T-helper 1 cell treated with Interleukin-12 subunit alpha and Interleukin-12 subunit beta and Interleukin-4 antibody, amounts not matched to agents 30 μg/mL and 1 μg/mL, for 36 hours (primary cell): Measurements from ENCODE around the gene RHOG.
A peak's percentile ranks its signal among the peaks of the same experiment; 100 is the strongest.

ENCODE experiments used
- H3K27ac Mint-ChIP-seq: one replicate; pipeline ENCODE4 v1.8.0; 2021; ENCODE audit warnings: mild to moderate bottlenecking, mixed read lengths
- H3K27me3 Mint-ChIP-seq: one replicate; pipeline ENCODE4 v1.8.0; 2021; ENCODE audit warnings: low read depth, mixed read lengths
- H3K36me3 Mint-ChIP-seq: one replicate; pipeline ENCODE4 v1.8.0; 2021; ENCODE audit warnings: low read depth, mixed read lengths
- H3K4me1 Mint-ChIP-seq: one replicate; pipeline ENCODE4 v1.8.0; 2021; ENCODE audit warnings: low read depth, mixed read lengths
- H3K4me3 Mint-ChIP-seq: one replicate; pipeline ENCODE4 v1.8.0; 2021; ENCODE audit warnings: mild to moderate bottlenecking, moderate library complexity, mixed read lengths
- H3K9me3 Mint-ChIP-seq: one replicate; pipeline ENCODE4 v1.8.0; 2021; ENCODE audit warnings: mixed read lengths

Gene RHOG

DNA sequence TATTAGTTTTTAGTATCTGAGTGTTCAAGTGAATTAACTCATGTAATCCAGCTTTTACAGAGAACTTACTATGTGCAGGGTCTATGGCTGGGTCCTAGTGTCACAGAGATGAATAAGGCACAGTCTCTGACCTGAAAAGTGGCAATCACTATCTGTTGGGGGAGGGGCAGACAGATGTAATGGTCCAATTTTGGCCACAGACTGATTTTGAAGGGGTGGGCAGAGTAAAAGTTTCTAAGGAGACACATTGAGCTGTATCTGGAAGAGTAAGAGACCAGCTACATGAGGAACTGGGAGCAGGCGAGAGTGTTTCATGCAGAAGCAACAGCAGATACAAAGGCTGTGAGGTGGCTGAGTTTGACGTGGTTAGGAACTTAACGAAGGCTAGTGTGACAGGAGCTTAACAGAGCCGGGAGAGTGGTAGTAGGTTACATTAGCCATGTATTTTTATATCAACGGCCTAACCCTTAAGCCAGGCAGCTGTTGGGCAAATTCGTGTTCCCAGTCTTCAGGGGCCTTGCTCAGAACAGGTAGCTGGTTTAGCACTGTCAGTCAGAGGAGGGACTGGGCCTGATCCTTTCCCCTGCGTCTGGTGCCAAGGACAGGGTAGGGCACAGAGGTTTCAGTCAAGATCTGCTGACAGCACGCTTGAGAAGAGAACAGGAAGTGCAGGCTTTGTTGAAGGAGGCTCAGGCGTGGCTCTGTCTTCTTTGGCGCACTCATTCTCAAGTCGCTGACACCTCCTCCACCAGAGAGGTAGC lies 13.3 kb upstream of the RHOG start:
- Mint-ChIP-seq H3K9me3 (no peaks in the 10 kb centered on the region), H3K4me3 (peak overlapping the region; percentile 86), H3K27ac (peak overlapping the region; percentile 97), H3K4me1 (peaks cover 53% of the 10 kb centered on the region), H3K27me3 (peaks cover 1% of the 10 kb centered on the region), H3K36me3 (peaks cover 3% of the 10 kb centered on the region)

DNA sequence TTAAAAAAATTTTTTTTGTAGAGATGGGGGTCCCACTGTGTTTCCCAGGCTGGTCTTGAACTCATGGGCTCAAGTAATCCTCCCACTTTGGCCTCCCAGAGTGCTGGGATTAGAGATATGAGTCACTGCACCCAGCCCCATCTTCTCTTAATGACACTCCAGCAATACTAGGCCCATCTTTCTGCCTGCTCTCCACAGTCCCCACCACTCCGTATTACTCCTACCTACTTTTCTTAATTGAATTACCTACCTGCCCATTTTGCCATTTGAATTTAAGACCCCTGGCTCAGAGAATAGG lies 12.7 kb upstream of the RHOG start:
- Mint-ChIP-seq H3K27ac (peak overlapping the region; percentile 97), H3K27me3 (peaks cover 3% of the 10 kb centered on the region), H3K9me3 (no peaks in the 10 kb centered on the region), H3K4me3 (peak overlapping the region; percentile 86), H3K36me3 (peaks cover 3% of the 10 kb centered on the region), H3K4me1 (peaks cover 52% of the 10 kb centered on the region)

DNA sequence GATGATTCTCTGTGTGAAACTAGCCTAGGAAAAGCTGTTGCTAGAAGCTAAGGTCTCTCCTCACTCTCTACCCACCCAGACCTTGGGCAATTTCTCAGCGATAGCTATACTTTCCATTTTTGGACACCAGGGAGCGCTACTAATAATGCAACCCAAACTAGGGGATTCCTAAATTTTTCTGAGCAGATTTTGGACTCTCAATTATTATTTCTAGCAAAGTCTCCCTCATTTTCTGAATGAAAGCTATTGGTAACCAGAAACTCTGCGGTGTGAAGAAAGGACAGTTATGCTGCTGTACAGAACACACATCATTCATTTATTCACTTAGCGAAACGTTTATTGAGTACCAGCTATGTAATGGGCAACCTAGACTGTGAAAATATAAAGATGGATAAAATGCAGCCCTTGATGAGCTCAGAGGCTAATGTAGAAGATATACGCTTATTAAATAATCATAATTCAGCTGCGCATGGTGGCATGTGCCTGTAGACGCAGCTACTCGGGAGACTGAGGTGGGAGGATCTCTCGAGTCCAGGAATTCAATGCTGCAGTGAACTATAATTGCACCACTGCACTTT lies 8.6 kb upstream of the RHOG start:
- Mint-ChIP-seq H3K36me3 (no peaks in the 10 kb centered on the region), H3K4me3 (no peak overlapping the region), H3K27ac (no peak overlapping the region), H3K4me1 (peaks cover 42% of the 10 kb centered on the region), H3K9me3 (no peaks in the 10 kb centered on the region), H3K27me3 (peaks cover 3% of the 10 kb centered on the region)

DNA sequence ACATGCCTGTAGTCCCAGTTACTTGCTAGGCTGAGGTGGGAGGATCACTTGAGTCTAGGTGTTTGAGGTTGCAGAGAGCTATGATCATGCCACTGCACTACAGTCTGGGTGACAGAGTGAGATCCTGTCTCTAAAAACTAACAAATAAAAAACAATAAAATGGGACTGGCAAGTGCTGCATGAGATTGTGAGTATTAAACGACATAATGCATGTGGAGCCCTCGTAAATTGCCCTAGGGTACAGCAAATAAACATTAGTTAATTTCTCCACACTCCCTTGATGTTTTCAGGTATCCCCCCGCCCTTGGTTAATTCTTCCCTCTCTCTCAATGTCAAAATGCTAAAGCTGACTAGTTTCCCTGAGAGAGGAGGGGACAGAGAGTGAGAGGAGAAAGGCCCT lies 4.9 kb upstream of the RHOG start:
- Mint-ChIP-seq H3K4me1 (peaks cover 31% of the 10 kb centered on the region), H3K27ac (no peak overlapping the region), H3K27me3 (peaks cover 3% of the 10 kb centered on the region), H3K36me3 (no peaks in the 10 kb centered on the region), H3K9me3 (no peaks in the 10 kb centered on the region), H3K4me3 (no peak overlapping the region)

DNA sequence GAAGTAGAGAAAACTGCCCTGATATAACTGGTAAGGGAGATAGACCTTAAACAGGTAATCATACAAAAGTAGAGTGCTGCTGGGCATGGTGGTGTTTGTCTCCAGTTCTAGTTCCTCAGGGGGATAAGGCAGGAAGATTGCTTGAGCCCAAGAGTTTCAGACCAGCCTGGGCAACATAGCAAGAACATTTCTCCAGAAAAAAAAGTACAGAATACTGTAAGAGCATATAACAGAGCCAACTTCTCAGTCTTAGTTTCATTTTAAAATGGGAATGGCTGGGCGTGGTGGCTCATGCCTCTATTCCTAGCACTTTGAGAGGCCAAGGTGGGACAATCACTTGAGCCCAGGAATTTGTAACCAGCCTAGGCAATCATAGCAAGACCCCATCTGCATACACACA lies 4.5 kb upstream of the RHOG start:
- Mint-ChIP-seq H3K4me3 (no peak overlapping the region), H3K27ac (no peak overlapping the region), H3K36me3 (no peaks in the 10 kb centered on the region), H3K4me1 (peaks cover 31% of the 10 kb centered on the region), H3K9me3 (no peaks in the 10 kb centered on the region), H3K27me3 (peaks cover 3% of the 10 kb centered on the region)

DNA sequence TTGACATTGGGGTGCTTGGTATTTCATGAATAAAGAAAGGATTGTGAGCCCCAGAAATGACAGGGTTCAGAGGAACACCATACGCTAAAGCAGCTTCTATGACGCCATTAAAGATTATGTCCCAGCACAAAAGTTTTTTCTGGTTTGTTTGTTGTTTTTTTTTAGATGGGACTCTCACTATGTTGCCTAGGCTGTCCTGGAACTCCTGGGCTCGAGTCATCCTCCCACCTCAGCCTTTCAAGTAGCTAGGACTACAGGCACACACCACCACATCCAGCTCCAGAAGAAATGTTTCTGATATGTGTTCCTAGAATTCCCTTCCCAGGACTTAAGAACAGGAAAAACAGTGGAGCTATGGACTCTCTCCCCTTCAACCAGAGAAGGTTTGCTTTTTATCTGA lies 2.6 kb upstream of the RHOG start:
- Mint-ChIP-seq H3K36me3 (peaks cover 15% of the 10 kb centered on the region), H3K4me3 (no peak overlapping the region), H3K9me3 (no peaks in the 10 kb centered on the region), H3K4me1 (peaks cover 37% of the 10 kb centered on the region), H3K27ac (peak overlapping the region; percentile 49), H3K27me3 (no peaks in the 10 kb centered on the region)

DNA sequence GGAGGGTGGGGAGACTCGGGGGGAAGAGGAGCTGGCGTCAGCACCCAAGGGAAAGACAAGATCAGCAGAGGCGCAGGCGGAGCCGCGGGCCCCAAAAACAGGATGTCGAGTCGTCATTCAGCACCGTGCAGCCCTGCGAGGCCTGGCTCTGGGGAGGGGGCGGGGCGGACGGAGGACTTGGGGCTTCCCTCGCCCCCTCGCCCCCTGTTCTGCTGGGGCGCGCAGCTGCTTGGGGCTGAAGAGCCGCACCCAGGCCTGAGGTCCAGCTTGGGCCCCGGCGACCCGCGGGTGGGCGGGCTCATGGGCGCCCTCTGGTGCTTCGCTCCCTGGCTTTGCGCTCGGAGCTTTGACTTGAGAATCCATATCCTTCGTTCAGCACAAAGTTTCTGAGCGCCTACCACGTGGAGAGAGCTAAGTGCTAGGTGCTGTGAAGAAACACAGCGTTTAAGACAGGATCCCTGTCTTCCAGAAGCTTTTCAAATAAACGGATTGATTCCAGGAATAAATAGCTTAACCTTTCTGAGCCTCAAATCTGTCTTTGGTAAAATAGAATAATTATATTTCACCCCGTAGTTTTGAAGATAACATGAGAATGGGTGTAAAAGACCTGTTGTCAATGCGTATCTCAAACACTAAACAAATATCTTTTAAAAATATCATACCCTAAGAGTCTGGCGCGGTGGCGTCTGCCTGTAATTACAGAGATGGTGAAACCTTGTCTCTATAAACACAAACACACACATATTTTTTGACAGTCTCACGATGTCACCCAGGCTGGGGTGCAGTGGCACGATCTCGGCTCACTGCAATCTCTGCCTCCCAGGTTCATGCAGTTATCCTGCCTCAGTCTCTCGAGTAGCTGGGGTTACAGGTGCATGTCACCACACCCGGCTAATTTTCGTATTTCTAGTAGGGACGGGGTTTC lies 929 bp upstream of the RHOG start:
- peak overlapping the region; percentile 81 for H3K4me3 Mint-ChIP-seq
- peaks cover 51% of the 10 kb centered on the region for H3K4me1 Mint-ChIP-seq
- H3K27ac Mint-ChIP-seq: peak overlapping the region; percentile 96

DNA sequence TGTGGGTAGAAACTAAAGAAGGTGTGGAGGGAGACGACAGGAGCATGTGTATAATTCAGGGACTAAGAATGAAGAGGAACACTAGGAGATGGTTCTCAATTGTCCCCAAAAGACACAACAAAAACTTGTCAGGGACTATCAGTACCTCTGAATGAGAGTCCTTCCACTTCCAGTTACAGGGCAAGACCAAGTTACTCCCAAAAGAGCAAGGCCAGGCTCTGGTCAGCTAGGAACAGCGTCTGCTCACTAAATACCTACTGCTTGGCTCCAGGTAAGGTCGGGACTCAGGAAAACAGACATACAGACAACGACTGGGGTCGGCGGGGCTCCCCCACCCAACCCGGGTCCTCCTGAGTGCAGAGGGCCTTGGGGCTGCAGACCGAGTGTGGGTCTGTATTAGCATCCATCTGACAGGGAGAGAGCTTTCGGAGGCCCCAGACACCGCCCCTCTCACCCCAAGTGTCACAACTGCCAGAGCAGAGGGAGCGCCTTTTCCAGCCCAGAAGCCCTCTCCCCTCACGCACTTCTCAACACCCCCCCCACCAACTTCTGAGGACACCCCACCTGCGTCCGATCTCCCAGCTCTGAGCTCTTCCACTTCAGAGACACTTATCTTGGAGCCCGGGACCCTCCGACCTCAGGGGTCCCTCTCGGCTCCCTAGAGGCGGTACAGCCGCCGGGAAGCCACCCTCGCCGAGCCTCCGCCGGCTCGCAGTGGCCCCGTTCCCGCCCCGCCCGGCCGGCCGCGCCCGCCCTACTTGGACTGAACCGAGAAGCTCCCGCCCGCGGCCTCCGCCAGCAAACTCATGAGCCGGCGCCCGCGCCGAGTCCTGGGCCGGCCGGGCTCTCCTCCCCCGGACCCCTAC lies 522 bp downstream of the RHOG start:
- no peaks in the 10 kb centered on the region for H3K27me3 Mint-ChIP-seq
- H3K4me1 Mint-ChIP-seq: peaks cover 52% of the 10 kb centered on the region
- H3K27ac Mint-ChIP-seq: peak overlapping the region; percentile 89
- H3K36me3 Mint-ChIP-seq: peaks cover 26% of the 10 kb centered on the region
- peak overlapping the region; percentile 89 for H3K4me3 Mint-ChIP-seq
- H3K9me3 Mint-ChIP-seq: no peaks in the 10 kb centered on the region

More for the DNA sequence above, 929 bp upstream of the RHOG start:
- peaks cover 21% of the 10 kb centered on the region for H3K36me3 Mint-ChIP-seq
- H3K9me3 Mint-ChIP-seq: no peaks in the 10 kb centered on the region
- no peaks in the 10 kb centered on the region for H3K27me3 Mint-ChIP-seq

DNA sequence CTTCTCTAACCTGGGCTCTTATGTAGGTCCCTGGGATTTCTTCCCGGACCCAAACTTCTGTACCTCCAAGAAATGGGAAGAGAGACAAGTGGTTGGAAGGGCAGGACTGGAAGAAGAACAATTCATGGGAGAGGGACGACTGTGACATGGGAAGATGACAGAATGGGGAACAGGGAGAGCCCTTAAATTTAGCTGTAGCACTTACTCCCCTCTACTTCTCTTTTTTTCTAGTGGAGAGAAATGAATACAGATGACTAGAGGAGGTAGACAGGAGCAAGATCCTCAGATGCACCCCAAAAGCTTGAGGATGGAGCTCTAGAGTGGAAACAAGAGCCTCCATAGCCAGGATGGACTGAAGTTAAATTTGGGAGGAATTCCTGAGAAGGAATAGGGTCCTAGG lies 2.3 kb downstream of the RHOG start:
- peaks cover 38% of the 10 kb centered on the region for H3K36me3 Mint-ChIP-seq
- peaks cover 57% of the 10 kb centered on the region for H3K4me1 Mint-ChIP-seq
- peak overlapping the region; percentile 89 for H3K4me3 Mint-ChIP-seq
- no peaks in the 10 kb centered on the region for H3K27me3 Mint-ChIP-seq
- no peaks in the 10 kb centered on the region for H3K9me3 Mint-ChIP-seq
- peak overlapping the region; percentile 89 for H3K27ac Mint-ChIP-seq

DNA sequence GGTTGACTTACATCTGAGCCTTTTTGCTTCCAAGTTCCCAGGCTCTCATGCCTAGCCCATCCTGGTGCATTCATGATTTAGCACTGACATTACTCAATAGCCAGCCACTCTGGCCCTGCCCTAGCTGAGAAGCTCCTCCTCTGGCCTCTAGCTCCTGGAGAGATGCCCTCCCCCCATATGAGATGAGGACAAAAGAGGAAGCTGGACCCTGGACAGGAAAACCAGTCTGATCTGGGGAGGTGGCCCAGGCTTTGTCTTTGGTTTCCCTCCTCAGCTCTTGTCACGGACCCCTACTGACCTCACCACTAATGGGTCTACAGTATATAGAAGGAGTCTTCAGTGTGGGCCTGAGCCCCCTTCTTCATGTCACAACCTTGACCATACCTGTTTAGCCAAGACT lies 3.0 kb downstream of the RHOG start:
- Mint-ChIP-seq H3K9me3 (no peaks in the 10 kb centered on the region), H3K4me3 (peak overlapping the region; percentile 89), H3K36me3 (peaks cover 42% of the 10 kb centered on the region), H3K27ac (peak overlapping the region; percentile 89), H3K4me1 (peaks cover 64% of the 10 kb centered on the region), H3K27me3 (no peaks in the 10 kb centered on the region)

DNA sequence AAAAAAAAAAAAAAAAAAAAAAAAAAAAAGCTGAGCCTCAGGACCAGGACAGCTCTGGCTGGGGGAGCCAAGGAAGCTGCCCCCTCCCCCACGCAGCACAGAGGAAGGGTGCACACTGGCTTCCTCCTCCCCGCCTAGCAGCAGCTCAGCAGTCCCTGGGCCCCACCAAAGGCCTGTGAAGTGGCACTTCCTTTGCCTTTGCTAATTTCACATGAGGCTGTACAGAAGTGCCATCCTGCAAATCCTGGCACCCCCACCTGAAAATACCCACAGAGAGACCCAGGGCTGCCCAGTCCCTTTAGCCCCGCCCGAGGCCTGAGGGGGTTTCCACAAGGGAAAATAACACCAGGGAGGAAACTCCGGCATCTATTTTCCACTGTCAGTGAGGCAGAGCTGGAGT lies 3.9 kb downstream of the RHOG start:
- peaks cover 44% of the 10 kb centered on the region for H3K36me3 Mint-ChIP-seq
- H3K4me3 Mint-ChIP-seq: peak overlapping the region; percentile 89
- peak overlapping the region; percentile 80 for H3K27ac Mint-ChIP-seq
- H3K27me3 Mint-ChIP-seq: no peaks in the 10 kb centered on the region
- peaks cover 69% of the 10 kb centered on the region for H3K4me1 Mint-ChIP-seq
- H3K9me3 Mint-ChIP-seq: no peaks in the 10 kb centered on the region

DNA sequence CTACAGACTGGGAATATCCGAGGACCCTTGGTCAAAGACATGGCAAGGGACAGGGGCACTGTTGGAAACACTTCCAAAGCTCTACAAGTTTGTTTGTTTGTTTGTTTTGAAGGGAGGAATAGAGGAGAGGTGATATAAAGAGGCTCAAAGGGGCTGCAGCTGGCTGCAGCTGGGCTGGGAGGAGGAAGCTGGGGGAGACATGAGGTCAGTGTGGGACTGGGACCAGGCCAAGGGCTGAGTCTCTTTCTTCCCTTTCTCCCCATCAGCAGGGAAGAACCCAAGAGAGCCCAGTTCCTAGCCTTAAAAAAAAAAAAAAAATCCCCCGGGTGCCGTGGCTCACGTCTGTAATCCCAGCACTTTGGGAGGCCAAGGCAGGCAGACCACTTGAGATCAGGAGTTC lies 5.0 kb downstream of the RHOG start:
- Mint-ChIP-seq H3K36me3 (peaks cover 55% of the 10 kb centered on the region), H3K9me3 (no peaks in the 10 kb centered on the region), H3K4me3 (peak overlapping the region; percentile 89), H3K27ac (peak overlapping the region; percentile 80), H3K27me3 (no peaks in the 10 kb centered on the region), H3K4me1 (peaks cover 79% of the 10 kb centered on the region)

DNA sequence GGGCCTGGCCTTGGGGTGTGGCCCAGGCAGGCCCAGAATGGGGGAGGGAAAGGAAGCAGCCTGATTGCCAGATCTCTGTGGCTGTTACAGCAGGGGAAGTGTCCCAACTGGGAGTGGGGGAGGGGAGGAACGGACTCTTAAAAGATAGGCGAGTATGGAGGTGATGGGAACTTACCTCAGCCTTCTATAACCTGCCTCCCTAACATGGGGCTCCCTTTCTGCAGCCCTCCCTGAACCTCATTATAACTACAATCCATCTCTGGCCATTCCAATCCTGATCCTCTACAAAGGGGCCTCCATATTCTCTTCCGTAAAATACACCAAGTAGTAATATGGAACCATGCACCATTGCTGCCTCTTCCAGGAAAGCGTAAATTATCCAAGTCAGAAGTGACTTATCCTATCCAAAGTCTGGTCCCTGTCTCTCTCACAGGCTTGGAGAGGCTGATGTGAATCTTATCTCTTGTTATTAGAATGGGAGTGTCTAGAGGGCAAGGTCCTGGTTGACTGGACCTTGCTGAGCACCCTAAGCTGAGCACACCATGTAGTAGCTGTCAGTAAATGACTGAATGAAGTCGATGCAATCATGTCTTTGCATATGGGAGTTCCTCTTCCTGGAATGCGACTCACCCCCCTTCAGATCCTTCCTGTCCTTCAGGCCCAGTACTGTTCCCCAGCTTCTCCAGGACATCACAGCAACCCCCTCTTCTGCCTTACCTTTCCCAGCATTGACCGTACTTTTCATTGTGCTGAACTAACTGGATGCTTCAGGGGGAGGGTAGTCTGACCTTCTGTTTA lies 5.9 kb downstream of the RHOG start:
- Mint-ChIP-seq H3K36me3 (peaks cover 59% of the 10 kb centered on the region), H3K27ac (peak overlapping the region; percentile 80), H3K4me1 (peaks cover 81% of the 10 kb centered on the region), H3K4me3 (peak overlapping the region; percentile 81), H3K27me3 (no peaks in the 10 kb centered on the region), H3K9me3 (no peaks in the 10 kb centered on the region)
